SH-SY5Y (cell line): ENCODE data around the gene ZP2.

ENCODE experiments used
- GATA2 ChIP-seq: IDR thresholded peaks from 2 replicates; pipeline ENCODE4 v1.6.1; 2011; ENCODE audit warnings: mild to moderate bottlenecking, low read depth, low read length
- GATA3 ChIP-seq: IDR thresholded peaks from 2 replicates; pipeline ENCODE4 v1.6.1; 2011; ENCODE audit warnings: low read depth, mild to moderate bottlenecking, low read length, moderate library complexity

DNA sequence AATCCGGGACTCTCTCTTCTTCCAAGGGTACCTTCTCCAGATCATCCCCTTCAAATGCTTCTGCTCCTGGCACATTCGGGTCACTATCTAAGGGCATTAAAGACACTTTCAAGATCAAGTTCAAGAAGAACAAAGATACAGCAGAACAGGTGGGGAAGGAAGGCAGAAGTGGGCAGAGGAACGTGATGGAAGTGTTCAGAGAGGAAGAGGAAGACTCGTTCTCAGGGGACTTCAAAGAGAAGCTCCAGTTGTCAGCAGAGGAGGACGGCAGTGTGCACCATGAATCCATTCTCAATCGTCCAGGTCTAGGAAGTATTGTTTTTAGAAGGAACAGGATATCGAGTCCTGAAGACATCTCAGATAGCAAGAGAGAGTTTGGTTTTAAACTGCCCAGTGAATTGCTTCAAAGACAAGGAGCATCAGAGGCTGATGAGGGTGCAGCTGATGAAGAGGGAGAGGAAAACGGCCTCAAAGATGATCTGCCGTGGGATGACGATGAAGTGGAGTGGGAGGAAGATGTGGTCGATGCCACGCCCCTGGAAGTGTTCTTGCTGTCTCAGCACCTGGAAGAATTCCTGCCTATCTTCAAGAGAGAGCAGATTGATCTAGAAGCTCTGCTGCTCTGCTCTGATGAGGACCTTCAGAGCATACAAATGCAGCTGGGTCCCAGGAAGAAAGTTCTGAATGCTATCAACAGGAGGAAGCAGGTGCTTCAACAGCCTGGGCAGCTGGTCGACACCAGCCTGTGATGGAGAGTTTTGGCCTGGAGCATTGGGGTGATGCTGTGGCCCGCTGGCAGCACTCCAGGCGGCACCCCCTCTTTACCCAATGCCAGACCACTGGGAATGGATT lies 38.9 kb upstream of the ZP2 start:
- TF ChIP-seq GATA2 (no peak), GATA3 (no peak)
